Heart left ventricle (tissue), 13 donors: ENCODE data around the gene LETM1.

Experiments
- CTCF ChIP-seq, 12 donors: fragments of 200-600 bp; sonication (generic) in 4 of 12; IDR thresholded peaks; one replicate each; pipeline versions ENCODE4 v1.5.0 to v1.8.0; 2018 to 2022; ENCODE audit warnings: antibody characterized with exemption in 12 of 12, mild to moderate bottlenecking in 5 of 12
- POLR2A ChIP-seq, 2 donors: fragments of 450-650 bp; IDR thresholded peaks; one replicate each; pipeline ENCODE4 v1.6.1; 2017; ENCODE audit warnings: antibody characterized with exemption in 2 of 2, mild to moderate bottlenecking in 2 of 2, moderate library complexity in 2 of 2
- donor health status: ischemic (EF 13 %, LVEDD 7.1; RV severe dilation, severe dysfunction).
- donor health status: DM: no; HTN: yes; CAD: no.
- donor health status: DM: no; HTN: no; CAD: no.
- donor health status: ischemic (EF 25% LVEDD 6.9; RV normal size, moderate dysfunction).
- donor health status: ischemic (EF 25% LVEDD 5.7; RV mildly dilated, moderate dysfunction).
- donor health status: ischemic (EF 35%, LVEDD 5.7; RV mildly dilated, moderate dysfunction).
- donor health status: nonischemic (EF 11% LVEDD 7.7; RV severe dilation, severe dysfunction).
- donor health status: DM: yes; HTN: yes; CAD: no.
- donor health status: PGD.
- donor health status: ischemic (EF 29% LVEDD 5.4; RV normal size, mild dysfunction).
- donor health status: nonischemic (EF 23%, LVEDD 6.1; RV moderate dilation, normal function).

GRCh38 chr4:1883583-1883982 lies 27.6 kb upstream of the LETM1 start:
- TF ChIP-seq CTCF (IDR thresholded peaks at IDR 0.05), result no peak
- no peak for TF ChIP-seq POLR2A (IDR thresholded peaks at IDR 0.05)
